Measurements from ENCODE around the gene ERF.
A peak's percentile ranks its signal among the peaks of the same experiment; 100 is the strongest.

Gene ERF

DNA sequence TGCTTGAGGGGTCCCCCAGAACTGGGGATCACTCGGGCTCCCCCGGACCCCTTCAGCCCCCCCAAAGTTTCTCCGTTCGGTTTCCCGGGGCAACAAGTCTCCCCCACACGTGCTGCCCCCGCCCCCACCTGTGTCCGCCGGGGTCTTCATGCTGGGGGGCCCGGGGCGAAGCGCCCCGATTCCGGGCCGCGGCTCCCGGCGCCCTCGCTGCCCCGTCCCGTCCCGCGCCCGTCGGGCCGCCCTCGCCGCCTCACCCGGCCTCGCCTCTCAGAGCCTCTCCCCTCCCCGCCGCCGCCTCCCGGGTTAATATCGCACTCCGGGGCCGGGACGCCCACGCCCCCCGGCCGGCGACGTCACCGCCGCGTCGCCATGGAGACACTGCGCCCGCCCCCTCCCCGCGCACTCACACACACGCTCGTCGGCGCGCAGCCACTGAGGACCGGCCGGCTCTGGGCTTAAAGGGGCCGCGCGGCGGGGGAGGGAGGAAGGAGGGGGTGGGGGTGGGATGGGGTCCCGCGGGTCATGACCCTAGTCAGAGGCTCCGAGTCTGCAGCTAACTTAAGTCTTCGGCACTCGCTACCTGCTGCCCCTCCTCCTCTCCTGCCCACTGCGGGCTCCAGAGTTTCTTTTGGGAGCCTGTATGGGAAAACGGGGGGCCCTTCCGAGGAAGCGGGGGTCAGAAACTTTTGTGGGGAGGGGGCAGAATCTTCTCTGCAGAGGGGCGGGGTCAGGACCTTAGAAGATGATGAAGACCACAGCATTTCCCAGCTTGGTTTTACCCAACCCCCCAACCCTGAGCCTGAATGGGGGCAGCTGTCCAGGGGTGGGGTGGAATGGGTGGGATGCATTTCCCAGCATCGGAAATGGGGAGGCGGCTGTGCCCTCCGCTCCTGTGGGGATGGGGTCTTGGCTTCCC lies at the start of gene ERF:
ERF (minus strand) TSS at position 279 of the 916 bp plus-strand sequence; CDS start at position 150, 129 bp downstream.
- DNase-seq, result peak; percentile 97

- no peak for DNase-seq
Observed at GRCh38 chr19:42303876-42304275, 48.9 kb upstream of the ERF start.

DNA sequence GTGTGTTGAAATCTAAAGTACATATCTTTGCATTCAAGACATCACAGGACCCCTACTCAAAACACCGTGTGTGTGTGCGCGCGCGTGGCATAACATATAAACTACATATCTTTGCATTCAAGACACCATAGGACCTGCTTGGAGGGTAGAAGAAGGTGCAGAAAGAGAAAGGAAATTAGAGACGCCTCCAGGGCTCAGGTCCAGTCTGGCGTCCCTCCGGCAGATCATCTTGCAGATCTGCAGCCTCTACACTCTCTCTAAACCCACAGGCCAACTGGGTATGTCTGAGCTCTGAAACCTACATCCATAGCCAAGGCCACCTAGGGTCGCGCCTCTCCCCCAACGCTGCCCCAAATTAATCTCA lies 48.2 kb upstream of the ERF start:
- DNase-seq, result no peak

GRCh38 chr19:42301646-42302203 lies 46.8 kb upstream of the ERF start, which contains the start of gene PRR19:
TSS of gene PRR19 (plus strand) at chr19:42302132. CDS start at chr19:42309585, 7,453 bp downstream.
- no peak for DNase-seq

- no peak for DNase-seq
Observed at GRCh38 chr19:42297039-42297438, 42.1 kb upstream of the ERF start.

GRCh38 chr19:42295831-42296525 lies 41.0 kb upstream of the ERF start:
- peak; percentile 75 for DNase-seq

DNA sequence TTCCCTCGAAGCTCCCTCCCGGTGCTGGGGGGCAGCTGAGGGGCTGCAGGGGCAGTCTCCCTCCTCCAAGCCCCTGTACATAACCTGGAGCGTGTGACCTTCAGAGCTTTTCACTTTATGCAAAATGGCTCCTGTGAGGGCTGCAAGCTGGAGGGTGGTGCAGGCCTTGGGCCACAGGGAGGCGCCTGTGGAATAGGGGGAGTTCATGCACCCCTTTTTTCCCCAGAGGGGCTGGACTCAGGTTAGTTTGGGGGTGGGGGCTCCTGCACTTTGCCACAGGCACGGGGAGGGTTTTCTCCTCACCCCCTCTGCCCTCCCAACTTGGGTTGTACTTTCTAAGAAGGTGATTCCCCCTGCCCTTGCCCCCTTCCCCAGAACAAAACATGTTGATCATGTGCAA lies 40.4 kb upstream of the ERF start:
- no peak for DNase-seq

GRCh38 chr19:42294471-42295137 lies 39.7 kb upstream of the ERF start:
- DNase-seq, result no peak

GRCh38 chr19:42293948-42294347 lies 39.0 kb upstream of the ERF start:
- DNase-seq, result no peak

- no peak for DNase-seq
Observed at GRCh38 chr19:42293540-42293939, 38.6 kb upstream of the ERF start.

- DNase-seq, result no peak
Observed at GRCh38 chr19:42292963-42293362, 38.0 kb upstream of the ERF start.

DNA sequence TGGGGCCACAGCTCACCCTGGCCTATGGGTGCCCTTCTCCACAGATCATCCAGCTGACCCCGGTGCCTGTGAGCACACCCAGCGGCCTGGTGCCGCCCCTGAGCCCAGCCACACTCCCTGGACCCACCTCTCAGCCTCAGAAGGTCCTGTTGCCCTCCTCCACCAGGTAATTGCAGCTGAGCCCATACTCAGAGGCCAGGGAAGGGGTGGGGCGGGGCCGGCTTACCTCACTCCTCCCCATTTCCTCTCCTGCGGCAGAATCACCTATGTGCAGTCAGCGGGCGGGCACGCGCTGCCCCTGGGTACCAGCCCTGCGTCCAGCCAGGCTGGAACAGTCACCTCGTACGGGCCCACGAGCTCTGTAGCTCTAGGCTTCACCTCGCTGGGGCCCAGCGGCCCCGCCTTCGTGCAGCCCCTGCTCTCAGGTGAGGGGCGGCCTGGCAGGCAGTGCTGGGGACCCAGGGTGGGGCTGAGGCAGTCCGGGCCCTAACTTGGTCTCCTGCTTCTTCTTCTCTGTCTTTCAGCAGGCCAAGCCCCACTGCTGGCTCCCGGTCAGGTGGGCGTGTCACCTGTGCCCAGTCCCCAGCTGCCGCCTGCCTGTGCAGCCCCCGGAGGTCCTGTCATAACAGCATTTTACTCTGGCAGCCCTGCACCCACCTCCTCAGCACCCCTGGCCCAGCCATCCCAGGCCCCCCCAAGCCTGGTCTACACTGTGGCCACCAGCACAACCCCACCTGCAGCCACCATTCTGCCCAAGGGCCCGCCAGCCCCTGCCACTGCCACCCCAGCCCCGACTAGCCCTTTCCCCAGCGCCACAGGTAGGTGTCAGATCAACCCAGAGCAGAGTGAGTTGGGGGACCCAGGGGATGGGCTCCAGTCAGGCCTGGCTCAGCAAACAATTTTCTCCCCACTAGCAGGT lies 37.4 kb upstream of the ERF start:
- DNase-seq, result no peak

DNA sequence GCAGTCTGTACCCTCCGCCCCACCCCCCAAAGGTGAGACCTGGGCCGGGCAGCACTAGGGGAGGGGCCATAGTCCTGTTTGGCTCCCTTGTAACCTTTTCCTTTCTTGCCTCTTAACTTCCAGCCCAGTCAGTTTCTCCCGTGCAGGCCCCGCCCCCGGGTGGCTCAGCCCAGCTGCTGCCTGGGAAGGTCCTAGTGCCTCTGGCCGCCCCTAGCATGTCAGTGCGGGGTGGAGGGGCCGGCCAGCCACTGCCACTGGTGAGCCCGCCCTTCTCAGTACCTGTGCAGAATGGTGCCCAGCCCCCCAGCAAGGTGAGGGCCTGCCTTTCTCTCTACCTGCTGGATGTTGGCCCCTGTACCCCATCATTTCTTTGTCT lies 36.5 kb upstream of the ERF start:
- DNase-seq, result no peak

GRCh38 chr19:42290523-42291434 lies 35.9 kb upstream of the ERF start:
- DNase-seq, result peak; percentile 37

- no peak for DNase-seq
Observed at GRCh38 chr19:42290136-42290522, 35.2 kb upstream of the ERF start.

GRCh38 chr19:42289556-42290041 lies 34.7 kb upstream of the ERF start:
- DNase-seq, result no peak

GRCh38 chr19:42288881-42289555 lies 34.1 kb upstream of the ERF start:
- DNase-seq, result no peak

DNA sequence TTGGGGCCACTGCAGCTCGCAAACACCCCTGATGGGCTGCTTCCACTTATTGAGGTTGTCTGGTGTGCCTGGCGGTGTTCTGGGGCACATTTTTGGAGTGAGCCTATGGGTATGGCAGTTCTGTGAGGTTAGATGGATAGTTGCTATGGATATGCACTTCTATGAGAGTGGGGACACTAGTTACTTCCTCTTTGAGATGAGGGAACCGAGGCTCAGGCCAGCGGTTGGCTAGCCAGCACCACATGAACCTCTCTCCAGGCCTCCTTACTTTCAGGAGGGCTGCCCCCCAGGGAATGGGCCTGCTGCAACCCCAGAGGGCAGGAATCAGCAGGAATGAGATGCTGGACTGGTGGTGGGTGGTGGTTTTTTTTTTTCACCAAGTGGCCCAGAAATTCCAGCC lies 33.5 kb upstream of the ERF start:
- no peak for DNase-seq

DNA sequence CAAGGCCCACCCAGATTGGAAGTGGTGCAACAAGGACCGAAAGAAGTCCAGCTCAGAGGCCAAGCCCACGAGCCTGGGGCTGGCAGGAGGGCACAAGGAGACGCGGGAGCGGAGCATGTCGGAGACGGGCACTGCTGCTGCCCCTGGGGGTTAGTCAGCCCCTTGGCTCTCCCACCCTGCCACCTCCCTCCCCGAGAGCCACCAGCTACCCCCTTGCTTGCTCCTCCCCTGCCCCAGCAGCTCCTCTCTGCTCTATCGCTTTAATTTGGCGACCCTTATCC lies 32.8 kb upstream of the ERF start:
- no peak for DNase-seq

GRCh38 chr19:42287017-42287826 lies 32.3 kb upstream of the ERF start:
- no peak for DNase-seq

All from suppressor macrophage treated with lipopolysaccharide for 4 hours (primary cell).